ENCODE data around the gene ZYG11B.

DNA sequence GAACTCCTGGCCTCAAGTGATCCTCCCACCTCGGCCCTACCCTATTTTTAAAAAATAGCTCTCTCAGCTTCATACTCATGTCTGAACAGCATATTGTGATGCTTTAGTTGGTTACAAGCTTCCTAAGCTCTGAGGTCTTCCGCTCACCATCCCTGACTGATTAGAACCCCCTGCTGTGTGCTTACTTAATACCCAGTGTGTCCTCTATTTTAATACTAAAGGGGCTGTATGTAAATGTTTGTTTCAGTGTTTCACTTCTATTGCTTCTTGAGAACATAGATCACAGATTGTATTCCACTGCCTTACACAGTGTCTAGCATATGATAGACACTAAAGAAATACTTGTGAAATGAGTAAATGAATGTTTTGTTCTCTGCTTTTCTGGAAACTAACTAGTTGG is 29.8 kb downstream of the ZYG11B start:
- TF ChIP-seq EZH2phosphoT487 (IDR thresholded peaks at IDR 0.05) = no peak
- TF ChIP-seq, protein P1, sequence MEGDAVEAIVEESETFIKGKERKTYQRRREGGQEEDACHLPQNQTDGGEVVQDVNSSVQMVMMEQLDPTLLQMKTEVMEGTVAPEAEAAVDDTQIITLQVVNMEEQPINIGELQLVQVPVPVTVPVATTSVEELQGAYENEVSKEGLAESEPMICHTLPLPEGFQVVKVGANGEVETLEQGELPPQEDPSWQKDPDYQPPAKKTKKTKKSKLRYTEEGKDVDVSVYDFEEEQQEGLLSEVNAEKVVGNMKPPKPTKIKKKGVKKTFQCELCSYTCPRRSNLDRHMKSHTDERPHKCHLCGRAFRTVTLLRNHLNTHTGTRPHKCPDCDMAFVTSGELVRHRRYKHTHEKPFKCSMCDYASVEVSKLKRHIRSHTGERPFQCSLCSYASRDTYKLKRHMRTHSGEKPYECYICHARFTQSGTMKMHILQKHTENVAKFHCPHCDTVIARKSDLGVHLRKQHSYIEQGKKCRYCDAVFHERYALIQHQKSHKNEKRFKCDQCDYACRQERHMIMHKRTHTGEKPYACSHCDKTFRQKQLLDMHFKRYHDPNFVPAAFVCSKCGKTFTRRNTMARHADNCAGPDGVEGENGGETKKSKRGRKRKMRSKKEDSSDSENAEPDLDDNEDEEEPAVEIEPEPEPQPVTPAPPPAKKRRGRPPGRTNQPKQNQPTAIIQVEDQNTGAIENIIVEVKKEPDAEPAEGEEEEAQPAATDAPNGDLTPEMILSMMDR (IDR thresholded peaks at IDR 0.05) = no peak
